ENCODE results near the gene PLPPR2. TPM values are rescaled to one million over a fixed set of nuclear protein-coding genes. Genes with fewer than 3 reads are reported as not detected.

The PLPPR2 gene
- total RNA-seq, 1 experiment from 2014 or later, result 25.2 TPM

- Histone ChIP-seq H3K27me3 (ENCODE audit: insufficient read depth, low read depth) (no peaks in the 10 kb centered on the region), H3K4me1 (replicated peaks; ENCODE audit: insufficient read depth) (peaks cover 39% of the 10 kb centered on the region), H3F3A (ENCODE audit: insufficient read depth, low read depth) (peaks cover 28% of the 10 kb centered on the region), H3K79me2 (ENCODE audit: low read depth) (no peaks in the 10 kb centered on the region), H3K9me2 (ENCODE audit: insufficient read depth) (no peaks in the 10 kb centered on the region), H3K36me3 (ENCODE audit: low read depth) (no peaks in the 10 kb centered on the region), H3K4me2 (peak overlapping the region; percentile 87), H4K20me1 (ENCODE audit: insufficient read depth) (no peaks in the 10 kb centered on the region), H3K4me3 (peak overlapping the region; percentile 59), H3K9me3 (ENCODE audit: insufficient read depth, low read depth) (no peaks in the 10 kb centered on the region), H2AFZ (peak overlapping the region; percentile 70), H3K27ac (no peak overlapping the region)
- no peak for DNase-seq
- intact Hi-C loops (cut with micrococcal nuclease; ENCODE audit: unreplicated experiment), result loop anchor here (1.0 to 5.0 kb wide), 2 partner anchors 39 to 94 kb away; no protein-coding TSS in a partner anchor
- BruUV-seq (replicated peaks), result no TSS peak
- ChIA-PET CTCF (interaction anchor here (0.6 to 1.8 kb wide), 6 partner anchors 9 to 118 kb away, joined by 3 to 7 read pairs (median 7); partner anchors contain the start of genes ODAD3, PRKCSH and SWSAP1), POLR2A (ENCODE audit: unreplicated experiment) (interaction anchor here (0.6 kb wide), 1 partner anchor 90 kb away, joined by 5 read pairs; no protein-coding TSS in a partner anchor)
- no peak for TF ChIP-seq EZH2 (IDR thresholded peaks at IDR 0.05; ENCODE audit: low read depth)
- TF ChIP-seq, protein P1, sequence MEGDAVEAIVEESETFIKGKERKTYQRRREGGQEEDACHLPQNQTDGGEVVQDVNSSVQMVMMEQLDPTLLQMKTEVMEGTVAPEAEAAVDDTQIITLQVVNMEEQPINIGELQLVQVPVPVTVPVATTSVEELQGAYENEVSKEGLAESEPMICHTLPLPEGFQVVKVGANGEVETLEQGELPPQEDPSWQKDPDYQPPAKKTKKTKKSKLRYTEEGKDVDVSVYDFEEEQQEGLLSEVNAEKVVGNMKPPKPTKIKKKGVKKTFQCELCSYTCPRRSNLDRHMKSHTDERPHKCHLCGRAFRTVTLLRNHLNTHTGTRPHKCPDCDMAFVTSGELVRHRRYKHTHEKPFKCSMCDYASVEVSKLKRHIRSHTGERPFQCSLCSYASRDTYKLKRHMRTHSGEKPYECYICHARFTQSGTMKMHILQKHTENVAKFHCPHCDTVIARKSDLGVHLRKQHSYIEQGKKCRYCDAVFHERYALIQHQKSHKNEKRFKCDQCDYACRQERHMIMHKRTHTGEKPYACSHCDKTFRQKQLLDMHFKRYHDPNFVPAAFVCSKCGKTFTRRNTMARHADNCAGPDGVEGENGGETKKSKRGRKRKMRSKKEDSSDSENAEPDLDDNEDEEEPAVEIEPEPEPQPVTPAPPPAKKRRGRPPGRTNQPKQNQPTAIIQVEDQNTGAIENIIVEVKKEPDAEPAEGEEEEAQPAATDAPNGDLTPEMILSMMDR (conservative IDR thresholded peaks at IDR 0.05), result no peak
Measured at GRCh38 chr19:11383706-11384048, 28.4 kb downstream of the PLPPR2 start.

DNA sequence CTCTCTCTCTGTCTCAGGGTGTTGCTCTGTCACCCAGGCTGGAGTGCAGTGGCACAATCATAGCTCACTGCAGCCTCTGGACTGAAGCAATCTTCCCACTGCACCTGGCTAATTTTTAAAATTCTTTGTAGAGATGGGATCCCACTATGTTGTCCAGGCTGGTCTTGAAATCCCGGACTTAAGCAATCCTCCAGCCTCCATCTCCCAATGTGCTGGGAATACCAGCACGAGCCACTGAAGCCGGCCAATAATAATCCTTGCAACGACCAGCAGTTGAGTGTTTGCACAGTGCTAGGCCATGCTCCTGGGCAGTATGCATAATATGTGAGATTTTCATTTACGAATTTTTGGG is 29.5 kb downstream of the PLPPR2 start:
- Histone ChIP-seq H3F3A (ENCODE audit: insufficient read depth, low read depth) (peaks cover 19% of the 10 kb centered on the region; the same call in 1 of the 2 replicates), H3K9me3 (ENCODE audit: insufficient read depth, low read depth) (no peaks in the 10 kb centered on the region), H3K27me3 (ENCODE audit: insufficient read depth, low read depth) (no peaks in the 10 kb centered on the region), H3K27ac (no peak overlapping the region), H3K9me2 (ENCODE audit: insufficient read depth) (no peaks in the 10 kb centered on the region), H3K4me2 (peak overlapping the region; percentile 87), H4K20me1 (ENCODE audit: insufficient read depth) (no peaks in the 10 kb centered on the region), H3K36me3 (ENCODE audit: low read depth) (no peaks in the 10 kb centered on the region), H3K4me3 (no peak overlapping the region), H3K79me2 (ENCODE audit: low read depth) (no peaks in the 10 kb centered on the region), H3K4me1 (replicated peaks; ENCODE audit: insufficient read depth) (peaks cover 28% of the 10 kb centered on the region), H2AFZ (no peak overlapping the region)
- DNase-seq, result no peak
- ChIA-PET CTCF (interaction anchor here (0.6 to 1.2 kb wide), 2 partner anchors 119 to 171 kb away, joined by 3 to 7 read pairs; no protein-coding TSS in a partner anchor), POLR2A (ENCODE audit: unreplicated experiment) (interaction anchor here (0.6 kb wide), 1 partner anchor 88 kb away, joined by 5 read pairs; no protein-coding TSS in a partner anchor)
- intact Hi-C loops (cut with micrococcal nuclease; ENCODE audit: unreplicated experiment), result loop anchor here (5.0 kb wide), 1 partner anchor 93 kb away; no protein-coding TSS in a partner anchor
- TF ChIP-seq, protein P1 (conservative IDR thresholded peaks at IDR 0.05), result no peak
- no peak for TF ChIP-seq EZH2 (IDR thresholded peaks at IDR 0.05; ENCODE audit: low read depth)
- BruUV-seq (replicated peaks), result no TSS peak

- peaks cover 16% of the 10 kb centered on the region; the same call in 1 of the 2 replicates for H3F3A ChIP-seq (ENCODE audit: insufficient read depth, low read depth)
- H3K4me1 ChIP-seq (replicated peaks; ENCODE audit: insufficient read depth), result peaks cover 18% of the 10 kb centered on the region
- no peak overlapping the region for H3K4me2 ChIP-seq
- H2AFZ ChIP-seq, result no peak overlapping the region
- ChIA-PET CTCF (interaction anchor here (0.6 kb wide), 2 partner anchors 34 to 202 kb away, joined by 5 to 15 read pairs; no protein-coding TSS in a partner anchor), POLR2A (ENCODE audit: unreplicated experiment) (no interaction called here)
- no peaks in the 10 kb centered on the region for H3K27me3 ChIP-seq (ENCODE audit: insufficient read depth, low read depth)
- intact Hi-C loops (cut with micrococcal nuclease; ENCODE audit: unreplicated experiment), result no loop called here
- DNase-seq, result no peak
- H3K9me2 ChIP-seq (ENCODE audit: insufficient read depth), result no peaks in the 10 kb centered on the region
- H3K27ac ChIP-seq, result no peak overlapping the region
- no peak overlapping the region for H3K4me3 ChIP-seq
- no peaks in the 10 kb centered on the region for H3K36me3 ChIP-seq (ENCODE audit: low read depth)
- TF ChIP-seq, protein P1 (conservative IDR thresholded peaks at IDR 0.05), result no peak
- TF ChIP-seq EZH2 (IDR thresholded peaks at IDR 0.05; ENCODE audit: low read depth), result no peak
- H3K79me2 ChIP-seq (ENCODE audit: low read depth), result no peaks in the 10 kb centered on the region
- no peaks in the 10 kb centered on the region for H3K9me3 ChIP-seq (ENCODE audit: insufficient read depth, low read depth)
- BruUV-seq (replicated peaks), result no TSS peak
- no peaks in the 10 kb centered on the region for H4K20me1 ChIP-seq (ENCODE audit: insufficient read depth)
Measured at GRCh38 chr19:11387162-11388034, 32.2 kb downstream of the PLPPR2 start.

Data from PC-9 (cell line).